ENCODE measurements around the gene IPPK. TPM values are rescaled to one million over a fixed set of nuclear protein-coding genes. Genes with fewer than 3 reads are reported as not detected.
"Not testable (repeated sequence)": the region's sequence is repeated elsewhere in the genome, so short reads cannot be mapped to it uniquely, and the experiment has no call there.

IPPK gene
- total and polyA plus RNA-seq, 8 donors: 1.9 to 6.5 (median 3.1) TPM

GRCh38 chr9:92590377-92590776 lies 79.6 kb downstream of the IPPK start:
- WGBS, 2 donors: 51 to 55% methylated on average over 3 of the region's 3 CpGs
- ATAC-seq: peak in 3 of 4 donors; percentile 60 to 70 (median 65)
- no peaks in the 10 kb centered on the region for H3K9me3 ChIP-seq
- H3K36me3 ChIP-seq: no peaks in the 10 kb centered on the region
- TF ChIP-seq CTCF (IDR thresholded peaks at IDR 0.05): no peak
- intact Hi-C loops (cut with DNase I): no loop called here
- H3K27ac ChIP-seq: no peak overlapping the region
- no peaks in the 10 kb centered on the region for H3K4me1 ChIP-seq
- no peak overlapping the region for H3K4me3 ChIP-seq
- DNase-seq: no peak
- FAIRE-seq: peak; percentile 13
- H3K27me3 ChIP-seq: no peaks in the 10 kb centered on the region

GRCh38 chr9:92589923-92590322 lies 80.0 kb downstream of the IPPK start:
- DNase-seq: no peak
- no peaks in the 10 kb centered on the region for H3K4me1 ChIP-seq
- no peaks in the 10 kb centered on the region for H3K9me3 ChIP-seq
- no peak overlapping the region for H3K27ac ChIP-seq
- intact Hi-C loops (cut with DNase I): no loop called here
- no peak for TF ChIP-seq CTCF (IDR thresholded peaks at IDR 0.05)
- H3K27me3 ChIP-seq: no peaks in the 10 kb centered on the region
- peak; percentile 23 for FAIRE-seq
- WGBS, 2 donors: 94 to 95% methylated on average over 1 of the region's 1 CpG
- ATAC-seq: no peak
- H3K36me3 ChIP-seq: no peaks in the 10 kb centered on the region
- H3K4me3 ChIP-seq: no peak overlapping the region

- Histone ChIP-seq H3K9me3 (no peaks in the 10 kb centered on the region), H3K4me3 (no peak overlapping the region), H3K4me1 (no peaks in the 10 kb centered on the region), H3K27me3 (no peaks in the 10 kb centered on the region), H3K36me3 (no peaks in the 10 kb centered on the region), H3K27ac (no peak overlapping the region)
- no peak for ATAC-seq
- no peak for TF ChIP-seq CTCF (IDR thresholded peaks at IDR 0.05)
- 62 to 75% methylated on average over 1 of the region's 1 CpG for WGBS, 2 donors
- no peak for DNase-seq
- intact Hi-C loops (cut with DNase I): no loop called here
- FAIRE-seq: peak; percentile 60
Observed at GRCh38 chr9:92576175-92576574, 93.8 kb downstream of the IPPK start.

- DNase-seq; H3K27me3 ChIP-seq; intact Hi-C loops (cut with DNase I); FAIRE-seq; H3K9me3 ChIP-seq; H3K36me3 ChIP-seq; H3K4me1 ChIP-seq; H3K27ac ChIP-seq; H3K4me3 ChIP-seq; ATAC-seq: not testable (repeated sequence)
- WGBS, 2 donors: 93 to 96% methylated on average over 14 of the region's 14 CpGs
Observed at GRCh38 chr9:92573612-92574011, 96.3 kb downstream of the IPPK start.

- 79 to 84% methylated on average over 2 of the region's 2 CpGs for WGBS, 2 donors
- H3K4me3 ChIP-seq; intact Hi-C loops (cut with DNase I); H3K36me3 ChIP-seq; ATAC-seq; FAIRE-seq; DNase-seq; H3K4me1 ChIP-seq; H3K9me3 ChIP-seq; H3K27ac ChIP-seq; H3K27me3 ChIP-seq: not testable (repeated sequence)
Observed at GRCh38 chr9:92571871-92572270, 98.1 kb downstream of the IPPK start.

- Histone ChIP-seq H3K27me3 (no peaks in the 10 kb centered on the region), H3K4me3 (no peak overlapping the region), H3K4me1 (no peaks in the 10 kb centered on the region), H3K27ac (no peak overlapping the region), H3K36me3 (no peaks in the 10 kb centered on the region), H3K9me3 (no peaks in the 10 kb centered on the region)
- no peak for TF ChIP-seq CTCF (IDR thresholded peaks at IDR 0.05)
- DNase-seq (no peak), FAIRE-seq (no peak), ATAC-seq (no peak)
- intact Hi-C loops (cut with DNase I): no loop called here
- WGBS, 2 donors: 88 to 97% methylated on average over 2 of the region's 2 CpGs
Observed at GRCh38 chr9:92564982-92565381, 104.9 kb downstream of the IPPK start.
